KOPT-K1 (cell line): ENCODE data around the gene PAPPA2.

Experiments
- H3K27ac ChIP-seq: fragments of 200-600 bp; sonication (generic); 2 replicates; pipeline ENCODE4 v1.5.1; 2016; ENCODE audit warnings: antibody characterized with exemption, mild to moderate bottlenecking, low read depth, low read length; ENCODE audit not compliant: poor library complexity, severe bottlenecking
- H3K36me3 ChIP-seq: fragments of 200-600 bp; sonication (generic); 2 replicates; pipeline ENCODE4 v1.5.1; 2017; ENCODE audit warnings: antibody characterized with exemption, mild to moderate bottlenecking, low read length, moderate library complexity; ENCODE audit not compliant: insufficient read depth
- H3K9me3 ChIP-seq: fragments of 200-600 bp; sonication (generic); 2 replicates; pipeline ENCODE4 v1.5.1; 2017; ENCODE audit warnings: antibody characterized with exemption, low read length, mild to moderate bottlenecking; ENCODE audit not compliant: insufficient read depth, poor library complexity, severe bottlenecking

The PAPPA2 gene

DNA sequence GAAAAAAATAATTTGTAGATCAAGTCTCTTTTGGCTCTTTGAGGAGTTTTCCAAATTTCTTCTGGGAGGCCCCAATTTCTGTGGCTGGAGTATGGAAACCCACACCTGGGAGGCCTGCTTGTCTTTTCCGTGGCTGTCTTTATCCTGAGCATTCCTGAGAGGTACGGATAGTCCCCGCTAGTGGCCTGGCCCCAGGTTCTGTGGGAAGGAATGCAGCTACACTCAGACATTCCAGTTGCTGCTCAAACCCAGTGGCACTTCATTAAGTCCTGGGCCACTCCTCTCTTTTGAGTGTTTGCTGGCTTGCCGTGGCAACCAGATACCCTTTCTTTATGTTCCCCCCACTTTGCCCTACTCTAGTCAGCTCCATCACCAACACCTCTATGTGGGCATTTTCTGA, 391.1 kb downstream of the PAPPA2 start:
- no peak overlapping the region for H3K27ac ChIP-seq
- H3K36me3 ChIP-seq: no peaks in the 10 kb centered on the region
- no peaks in the 10 kb centered on the region for H3K9me3 ChIP-seq

DNA sequence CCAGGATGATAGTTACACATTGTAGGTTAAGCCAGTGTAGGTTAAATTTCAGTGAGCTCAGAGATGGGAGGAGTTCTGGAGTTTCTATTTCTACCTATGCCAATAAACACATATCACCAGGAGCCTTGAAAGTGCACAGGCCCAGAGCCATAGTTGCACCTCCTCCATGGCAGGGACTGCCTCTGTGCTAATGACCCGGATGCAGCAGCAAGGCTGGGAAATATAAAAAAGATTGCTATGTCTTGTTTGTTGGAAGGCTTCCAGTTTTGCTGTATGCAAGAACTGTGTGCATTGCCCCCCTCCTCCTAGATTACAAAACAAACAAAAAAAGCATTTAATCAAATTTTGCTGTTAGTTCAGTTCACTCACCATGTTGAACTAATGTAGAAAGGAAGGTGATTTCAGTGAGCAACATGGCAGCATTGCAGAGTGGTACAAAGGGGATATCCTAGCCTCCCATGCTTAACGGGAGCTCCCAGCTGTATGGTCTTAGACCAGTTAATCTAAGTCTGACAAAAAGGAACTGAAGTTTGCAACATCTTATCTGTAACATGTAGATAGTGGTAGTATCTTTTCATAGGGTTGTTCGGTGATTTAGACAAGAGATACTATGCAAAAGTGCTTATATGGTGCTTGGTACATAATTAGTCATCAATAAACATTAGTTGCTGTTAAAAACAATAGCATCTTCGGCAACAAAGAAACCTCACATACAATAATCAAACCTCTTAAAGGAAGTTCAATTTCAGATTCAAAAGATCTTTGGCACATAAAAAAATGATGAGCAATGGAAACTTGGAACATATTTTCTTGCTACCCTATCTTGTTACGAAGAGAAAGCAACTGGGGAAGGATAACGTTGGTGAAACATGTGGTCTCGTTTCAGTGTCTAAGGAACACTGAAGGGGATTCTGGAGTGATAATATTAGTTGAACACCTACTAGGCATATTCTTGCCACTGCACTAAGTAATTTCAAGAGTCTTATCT, 392.1 kb downstream of the PAPPA2 start:
- Histone ChIP-seq H3K36me3 (no peaks in the 10 kb centered on the region), H3K9me3 (no peaks in the 10 kb centered on the region), H3K27ac (no peak overlapping the region)

DNA sequence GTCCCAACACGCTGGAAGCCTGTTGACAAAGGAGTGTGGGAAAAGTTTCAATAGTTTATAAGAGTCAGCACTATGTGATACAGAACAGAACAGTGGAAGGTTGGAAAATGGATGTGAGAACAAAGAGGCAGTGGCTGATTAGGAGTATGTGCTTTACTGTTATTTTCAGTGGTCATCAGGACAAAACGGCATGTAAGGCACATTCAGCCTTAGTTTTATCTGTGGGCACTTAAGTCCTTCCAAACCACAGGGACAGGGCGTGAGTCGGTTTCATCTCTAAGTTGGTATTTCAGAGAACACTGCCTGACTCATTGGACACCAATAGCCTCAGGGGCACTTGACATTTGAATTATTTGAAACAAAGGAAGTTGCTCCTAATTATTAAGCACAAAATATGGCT, 394.7 kb downstream of the PAPPA2 start:
- no peaks in the 10 kb centered on the region for H3K9me3 ChIP-seq
- no peak overlapping the region for H3K27ac ChIP-seq
- H3K36me3 ChIP-seq: no peaks in the 10 kb centered on the region

DNA sequence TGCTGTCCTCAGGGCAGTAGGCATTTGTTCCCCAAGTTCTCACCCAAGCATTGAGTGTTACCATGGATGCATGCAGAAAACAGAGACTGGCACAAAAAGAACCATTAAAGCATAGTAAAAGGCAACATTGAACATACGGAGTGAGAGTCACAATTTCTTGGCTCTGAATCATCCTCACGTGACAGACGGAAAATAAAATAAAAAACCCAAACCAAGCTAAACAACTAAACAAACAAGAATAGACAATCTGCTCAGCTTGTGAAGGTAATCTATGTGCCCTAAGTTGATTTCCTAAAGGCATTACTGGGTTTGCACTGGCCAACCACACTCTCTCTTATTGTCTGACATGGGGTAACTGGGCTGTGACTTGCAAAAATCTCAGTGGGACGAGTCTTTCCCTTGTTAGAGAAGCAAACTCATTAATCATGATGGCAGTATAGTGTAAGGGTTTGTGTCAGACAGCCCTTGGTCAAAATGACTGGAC, 395.5 kb downstream of the PAPPA2 start:
- Histone ChIP-seq H3K9me3 (no peaks in the 10 kb centered on the region), H3K27ac (no peak overlapping the region)

DNA sequence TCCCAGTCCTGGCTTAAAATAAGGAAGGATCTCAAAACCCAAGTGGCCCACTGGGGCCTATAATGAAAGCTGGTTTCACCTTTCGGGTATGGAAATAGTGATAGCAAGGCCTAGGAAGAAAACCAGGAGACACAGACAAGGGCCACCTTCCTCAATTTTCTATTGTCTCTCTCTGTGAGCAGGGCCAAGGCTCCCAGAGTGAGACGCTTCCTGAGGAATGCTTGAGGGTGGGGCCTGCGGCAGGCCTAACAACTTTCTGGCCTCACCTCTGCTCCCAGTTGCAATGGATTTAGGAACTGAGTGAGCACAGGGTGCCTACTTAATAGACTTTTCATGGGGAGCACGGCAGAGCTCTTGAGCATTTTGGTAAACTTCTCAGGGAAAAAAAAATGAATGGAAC, 400.6 kb downstream of the PAPPA2 start:
- Histone ChIP-seq H3K27ac (no peak overlapping the region), H3K36me3 (no peaks in the 10 kb centered on the region), H3K9me3 (no peaks in the 10 kb centered on the region)

More for the DNA sequence above, 395.5 kb downstream of the PAPPA2 start:
- H3K36me3 ChIP-seq: no peaks in the 10 kb centered on the region

DNA sequence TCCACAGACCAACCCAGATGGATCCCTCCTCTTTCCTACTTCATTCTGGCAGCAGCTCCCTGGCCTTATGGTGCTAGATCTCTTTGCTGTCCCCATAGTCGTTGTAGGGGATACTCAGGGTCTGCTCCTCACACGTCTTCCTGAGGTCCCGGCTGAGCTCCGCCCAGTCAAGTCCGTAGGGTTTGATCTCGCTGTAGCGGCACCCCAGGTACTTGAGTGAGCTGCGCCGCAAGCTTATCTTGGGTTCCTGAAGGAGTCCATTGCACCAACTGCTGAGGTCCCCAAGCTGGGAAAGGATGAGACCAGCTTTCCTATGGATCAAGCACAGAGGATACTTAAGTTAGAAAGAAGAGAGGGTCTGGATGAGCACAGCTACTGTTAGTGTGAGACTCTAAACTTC, 401.2 kb downstream of the PAPPA2 start:
- Histone ChIP-seq H3K27ac (no peak overlapping the region), H3K36me3 (no peaks in the 10 kb centered on the region), H3K9me3 (no peaks in the 10 kb centered on the region)

DNA sequence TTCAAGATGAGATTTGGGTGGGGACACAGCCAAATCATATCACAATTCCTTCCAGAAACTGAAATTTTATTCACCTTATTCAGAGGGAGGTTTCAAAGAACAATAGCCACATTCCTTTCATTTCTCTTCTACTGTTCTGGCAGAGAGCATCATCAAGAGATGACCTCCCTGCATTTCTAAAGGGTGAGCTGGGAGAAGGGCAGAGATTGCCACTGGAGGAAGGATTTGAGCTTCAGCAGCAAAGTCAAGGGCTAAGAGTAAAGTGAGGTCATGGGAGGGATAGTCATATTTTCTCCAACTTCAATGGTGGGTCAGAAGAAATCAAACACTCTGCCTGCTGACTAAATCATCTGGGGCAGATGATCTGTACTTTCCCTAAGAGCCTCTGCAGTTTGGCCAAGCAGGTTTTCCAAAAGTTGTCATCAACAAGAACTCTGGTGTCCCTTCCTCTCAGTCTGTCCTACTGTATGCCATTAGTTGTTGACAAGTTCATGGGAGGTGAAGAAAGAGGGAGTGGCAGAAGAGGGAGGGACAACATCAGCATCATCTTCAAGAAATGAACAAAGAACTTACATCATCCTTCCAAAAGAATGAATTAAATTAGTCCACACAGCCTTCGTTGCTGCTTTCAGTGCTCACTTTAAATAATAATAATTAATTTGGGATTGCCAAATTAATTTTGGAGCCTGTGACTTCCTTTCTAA, 403.2 kb downstream of the PAPPA2 start:
- no peaks in the 10 kb centered on the region for H3K36me3 ChIP-seq
- no peak overlapping the region for H3K27ac ChIP-seq
- no peaks in the 10 kb centered on the region for H3K9me3 ChIP-seq

DNA sequence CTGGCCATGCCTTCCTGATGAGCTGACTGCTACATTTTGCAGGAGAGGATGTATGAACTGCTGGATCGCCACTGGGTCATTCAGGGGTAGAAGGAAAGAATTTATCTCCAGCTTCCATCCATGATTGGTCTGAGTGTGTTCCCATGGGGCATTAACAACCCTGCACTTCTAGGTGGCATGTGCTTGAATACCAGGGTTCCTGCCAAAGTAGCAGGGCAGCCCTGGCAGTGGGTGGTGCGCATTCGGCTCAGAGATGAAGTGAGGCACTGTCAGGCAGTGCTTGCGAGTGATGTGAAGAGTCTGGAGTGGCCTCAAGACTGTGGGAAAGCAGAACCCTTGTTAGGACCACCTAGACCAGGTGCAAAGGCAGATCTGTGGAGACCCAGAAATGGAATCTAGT, 406.6 kb downstream of the PAPPA2 start:
- Histone ChIP-seq H3K27ac (no peak overlapping the region), H3K9me3 (no peaks in the 10 kb centered on the region), H3K36me3 (no peaks in the 10 kb centered on the region)

DNA sequence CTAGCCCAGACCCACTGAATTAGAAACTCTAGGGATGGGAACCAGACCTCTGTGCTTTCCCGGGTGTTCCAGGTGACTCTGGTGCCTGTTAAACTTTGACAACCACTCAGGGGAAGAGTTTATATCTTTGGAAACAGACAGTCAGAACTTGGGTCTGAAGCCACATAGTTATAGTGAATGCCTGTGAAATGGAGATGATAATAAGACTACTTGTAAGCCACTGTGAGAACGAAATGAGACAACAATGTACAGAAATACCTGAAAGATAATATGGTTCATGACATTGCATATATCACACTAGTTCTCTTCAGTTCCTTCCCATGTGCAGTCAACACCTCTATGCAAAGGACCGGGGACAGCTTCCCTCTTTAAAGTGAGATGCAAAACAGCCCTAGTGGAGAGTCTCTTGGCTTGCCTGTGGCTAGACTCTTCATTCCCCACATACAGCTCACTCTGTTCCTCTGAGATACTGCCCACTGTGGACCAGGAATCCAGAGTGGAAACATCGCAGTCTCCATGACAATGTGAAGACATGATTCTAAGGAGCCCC, 414.1 kb downstream of the PAPPA2 start:
- no peaks in the 10 kb centered on the region for H3K9me3 ChIP-seq
- no peaks in the 10 kb centered on the region for H3K36me3 ChIP-seq
- no peak overlapping the region for H3K27ac ChIP-seq

DNA sequence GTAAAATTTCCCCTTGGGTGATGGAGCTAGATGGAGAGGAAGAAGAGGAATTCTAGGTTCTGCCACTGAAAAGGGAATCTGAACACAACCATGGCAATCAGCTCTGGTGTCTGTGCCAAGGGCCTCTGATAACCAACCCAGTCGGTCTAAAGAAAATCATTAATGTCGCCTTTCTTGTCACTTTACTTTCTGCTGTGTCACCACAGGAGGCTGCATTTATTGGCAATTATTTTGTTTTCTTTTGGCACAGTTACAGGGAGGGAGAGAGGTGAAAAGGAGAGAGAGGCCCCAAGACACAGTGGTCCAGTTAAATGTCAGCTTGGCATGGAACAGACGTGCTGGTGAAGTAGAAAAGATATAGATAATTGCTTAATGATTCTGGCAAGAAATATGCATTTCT, 414.6 kb downstream of the PAPPA2 start:
- Histone ChIP-seq H3K27ac (no peak overlapping the region), H3K9me3 (no peaks in the 10 kb centered on the region), H3K36me3 (no peaks in the 10 kb centered on the region)

DNA sequence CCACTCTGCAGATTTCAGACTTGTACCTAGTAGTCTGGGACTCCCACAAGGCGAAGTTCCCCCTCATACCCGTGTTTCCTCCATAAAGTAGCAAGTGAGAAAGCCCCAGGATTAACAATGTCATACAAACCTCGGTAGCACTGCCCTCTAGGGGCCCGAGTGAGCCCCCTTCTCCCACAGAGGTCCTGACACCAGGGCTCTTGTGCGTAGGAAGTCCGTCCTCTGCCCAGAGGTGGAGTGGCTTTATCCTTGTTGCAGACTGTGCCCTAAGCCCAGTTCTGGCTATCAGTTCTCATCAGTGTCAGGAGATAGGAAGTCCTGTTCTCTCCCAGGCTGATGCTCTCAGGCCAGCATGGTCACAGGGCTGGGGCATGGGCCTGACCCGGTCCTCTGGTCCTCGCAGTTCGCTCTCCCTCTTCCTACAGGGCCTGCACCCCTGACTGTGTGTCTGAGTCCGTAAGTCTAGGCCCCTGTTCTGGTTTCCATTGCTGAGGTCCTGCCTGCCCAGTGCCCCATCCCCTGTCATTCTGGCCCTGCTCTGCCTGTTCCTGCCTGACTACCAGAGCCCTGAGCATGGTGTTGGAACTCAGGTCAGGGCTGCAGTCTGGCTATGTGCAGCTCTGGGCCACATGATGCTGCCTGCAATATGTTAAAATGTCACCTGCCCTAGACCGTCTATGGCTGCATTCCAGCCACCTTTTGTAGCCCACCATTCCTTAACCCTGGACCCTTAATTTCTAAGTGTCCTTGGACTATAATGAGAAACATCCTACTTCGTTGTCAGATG, 416.0 kb downstream of the PAPPA2 start:
- no peak overlapping the region for H3K27ac ChIP-seq

DNA sequence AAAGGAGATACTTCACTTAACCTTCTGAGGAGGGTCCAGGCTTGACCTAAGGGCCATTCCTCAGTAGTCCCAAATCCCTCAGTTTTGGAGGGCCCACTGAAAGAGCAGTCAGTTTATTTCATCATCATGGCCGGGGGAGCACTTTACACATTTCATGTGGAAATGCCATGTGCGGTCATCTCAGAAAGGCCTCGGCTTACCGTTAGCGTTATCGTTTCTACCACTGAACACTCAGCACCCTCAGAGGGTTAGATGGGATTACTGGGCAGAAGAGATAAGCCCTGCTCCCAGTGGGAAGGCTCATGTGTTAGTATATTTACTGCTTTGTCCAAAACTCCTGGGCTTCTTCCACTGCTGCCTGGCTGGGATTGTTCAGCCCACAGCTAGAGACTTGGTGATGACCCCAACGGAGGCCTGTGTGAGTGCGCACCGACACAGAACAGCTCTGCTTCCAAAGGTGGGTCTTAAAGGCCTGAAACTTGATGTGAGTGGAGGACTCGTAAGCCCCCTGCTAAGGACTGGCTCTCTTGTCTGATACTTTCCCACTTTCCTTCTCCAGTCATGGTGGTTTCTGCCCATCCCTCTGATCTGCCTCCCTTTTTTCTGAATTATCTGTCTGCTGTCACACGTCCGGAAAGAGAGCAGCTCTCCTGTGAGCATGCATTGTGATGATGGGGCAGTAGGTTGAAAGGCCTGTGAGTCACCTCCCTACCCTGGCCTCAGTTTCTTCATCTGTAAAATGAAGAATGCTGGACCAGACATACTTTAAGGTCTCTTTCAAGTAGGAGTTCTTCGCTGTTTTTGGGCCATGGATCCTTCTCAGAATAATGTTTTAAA, 417.0 kb downstream of the PAPPA2 start:
- no peaks in the 10 kb centered on the region for H3K9me3 ChIP-seq
- H3K36me3 ChIP-seq: no peaks in the 10 kb centered on the region
- H3K27ac ChIP-seq: no peak overlapping the region

More for the DNA sequence above, 416.0 kb downstream of the PAPPA2 start:
- H3K9me3 ChIP-seq: no peaks in the 10 kb centered on the region
- H3K36me3 ChIP-seq: no peaks in the 10 kb centered on the region

DNA sequence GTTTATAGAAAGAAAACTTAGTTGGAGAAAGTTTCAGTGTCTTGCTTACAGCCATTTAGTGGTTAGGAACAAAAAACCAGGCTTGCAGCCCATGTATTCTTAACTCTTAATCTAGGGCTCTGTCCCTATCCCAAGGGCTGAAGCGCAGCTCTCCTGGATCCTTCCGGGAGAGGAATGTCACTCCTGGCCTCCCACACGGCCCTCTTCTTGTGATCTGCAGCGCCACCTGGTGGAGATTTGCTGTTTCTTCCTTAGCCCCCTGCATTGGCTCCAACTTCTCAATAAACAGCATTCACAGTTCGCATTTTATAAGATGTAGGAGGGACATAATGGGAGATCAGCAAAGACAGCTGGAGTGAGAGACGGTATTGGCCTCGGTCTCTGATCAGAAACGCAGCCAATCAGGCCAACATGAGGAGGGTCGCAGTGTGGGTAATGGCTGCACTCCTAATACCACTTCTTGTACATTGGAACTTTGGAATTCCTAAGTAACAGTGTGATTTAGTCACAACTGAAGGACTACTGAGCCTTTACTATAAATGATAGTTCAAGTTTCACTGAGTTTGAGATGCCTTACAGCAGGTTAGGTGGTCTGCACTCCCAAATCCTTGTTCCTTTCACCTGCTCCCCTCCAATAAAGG, 418.1 kb downstream of the PAPPA2 start:
- Histone ChIP-seq H3K27ac (no peak overlapping the region), H3K36me3 (no peaks in the 10 kb centered on the region), H3K9me3 (no peaks in the 10 kb centered on the region)
